Psoas muscle (tissue), 8 donors: ENCODE measurements around the gene STAT4. TPM values are rescaled to one million over a fixed set of nuclear protein-coding genes. Genes with fewer than 3 reads are reported as not detected.

Experiments
- ATAC-seq, 4 donors: fragments of 200-7000 bp; cut with Tn5 transposase; one replicate each; pipeline ENCODE4 v1.9.1; 2020; ENCODE audit warnings: moderate library complexity in 3 of 4, mild to moderate bottlenecking in 2 of 4
- DNase-seq, 2 donors: peaks; one replicate each; pipeline ENCODE4 v3.0.0-alpha.2; 2020
- H3K27ac ChIP-seq: fragments of 200-600 bp; one replicate; pipeline ENCODE4 v1.8.0; 2022
- H3K27me3 ChIP-seq, 3 donors: fragments of 200-600 bp in 1 of 3; one replicate each; pipeline versions ENCODE4 v1.6.1 to v1.8.0; 2013 to 2022; ENCODE audit warnings: low read length in 2 of 3, mild to moderate bottlenecking in 2 of 3, moderate library complexity in 1 of 3; ENCODE audit not compliant: insufficient read depth in 3 of 3
- H3K36me3 ChIP-seq, 2 donors: fragments of 200-600 bp in 1 of 2; one replicate each; pipeline versions ENCODE4 v1.6.1 to v1.8.0; 2013 to 2022; ENCODE audit warnings: low read depth in 1 of 2, mild to moderate bottlenecking in 1 of 2, moderate library complexity in 1 of 2; ENCODE audit not compliant: insufficient read depth in 1 of 2
- H3K4me1 ChIP-seq: fragments of 200-600 bp; one replicate; pipeline ENCODE4 v1.8.0; 2022
- H3K4me3 ChIP-seq: fragments of 200-600 bp; one replicate; pipeline ENCODE4 v1.8.0; 2022; ENCODE audit warnings: mild to moderate bottlenecking
- H3K9me3 ChIP-seq: fragments of 200-600 bp; one replicate; pipeline ENCODE4 v1.8.0; 2022
- WGBS, 3 donors: extraction: QIAGEN DNeasy Blood & Tissue Kit; methylation state at CpG; one replicate each; pipeline versions ENCODE4 v1.1.6 to v1.1.7; 2013; 5-methylcytosine and 5-hydroxymethylcytosine counted together
- intact Hi-C, 2 donors: fragments of 100-400 bp; cut with DNase I; formaldehyde crosslinking; loops; one replicate each; pipeline versions ENCODE4 v1.11.0 to v1.14.2; 2022
- polyA plus RNA-seq, 3 donors: library from polyadenylated mRNA; stranded (reverse); fragments of 200-250 nt; gene quantifications; one replicate each; pipeline ENCODE4 v1.2.3, GENCODE V29; 2013
- total RNA-seq, 4 donors: library from RNA; stranded (reverse); fragmentation: NEBNext Ultra II Directional in 2 of 4; extraction: Animal tissue kit (Norgen Biotek cat#: 25700) in 2 of 4; gene quantifications; one replicate each; pipeline versions ENCODE4 v1.2.1 to v1.2.4, GENCODE V29; 2021 to 2023
- TF ChIP-seq, protein P1 (sequence below): fragments of 200-600 bp; IDR thresholded peaks from one replicate; pipeline ENCODE4 v1.8.0; 2022; ENCODE audit warnings: antibody characterized with exemption
- donor health status: healthy with polysubstance abuse.
- donor health status: DM: no; HTN: no; CAD: no; lungs with moderate emphysema.
- donor health status: Bipolar disorder and iron deficiency.
- donor health status: healthy.
- donor health status: DM: yes; HTN: yes; CAD: no.
- donor health status: DM: no; HTN: no; CAD: no.
- donor health status: DM: no; HTN: no; CAD: no.
- donor health status: DM: yes; HTN: yes; CAD: no.

The STAT4 gene
- total and polyA plus RNA-seq, 7 donors: 0.19 to 0.56 (median 0.30) TPM

DNA sequence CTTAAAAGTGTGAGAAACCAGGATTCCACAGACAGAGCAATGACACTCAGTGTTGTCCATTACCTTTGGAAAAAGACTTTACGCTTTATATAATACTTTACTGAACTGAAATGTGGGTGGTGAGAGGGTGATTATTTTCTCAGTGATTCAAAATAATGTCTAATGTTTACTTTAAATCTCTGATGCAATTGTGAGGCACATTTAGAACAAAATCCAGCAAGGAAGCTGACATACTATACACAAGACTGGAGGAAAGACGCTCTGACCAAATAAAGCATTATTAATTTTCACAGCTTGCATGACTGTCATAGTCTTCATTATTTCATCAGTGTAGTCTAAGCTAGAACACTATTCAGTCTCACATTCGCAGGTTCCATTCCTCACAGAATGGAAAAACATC, 102.7 kb downstream of the STAT4 start:
- Histone ChIP-seq H3K36me3 (no peaks in the 10 kb centered on the region), H3K4me1 (no peaks in the 10 kb centered on the region), H3K27ac (no peak overlapping the region), H3K9me3 (no peaks in the 10 kb centered on the region), H3K27me3 (peaks cover 0 to 2% (median 1%) of the 10 kb centered on the region in 3 donors), H3K4me3 (no peak overlapping the region)
- intact Hi-C loops: no loop called here
- TF ChIP-seq, protein P1, sequence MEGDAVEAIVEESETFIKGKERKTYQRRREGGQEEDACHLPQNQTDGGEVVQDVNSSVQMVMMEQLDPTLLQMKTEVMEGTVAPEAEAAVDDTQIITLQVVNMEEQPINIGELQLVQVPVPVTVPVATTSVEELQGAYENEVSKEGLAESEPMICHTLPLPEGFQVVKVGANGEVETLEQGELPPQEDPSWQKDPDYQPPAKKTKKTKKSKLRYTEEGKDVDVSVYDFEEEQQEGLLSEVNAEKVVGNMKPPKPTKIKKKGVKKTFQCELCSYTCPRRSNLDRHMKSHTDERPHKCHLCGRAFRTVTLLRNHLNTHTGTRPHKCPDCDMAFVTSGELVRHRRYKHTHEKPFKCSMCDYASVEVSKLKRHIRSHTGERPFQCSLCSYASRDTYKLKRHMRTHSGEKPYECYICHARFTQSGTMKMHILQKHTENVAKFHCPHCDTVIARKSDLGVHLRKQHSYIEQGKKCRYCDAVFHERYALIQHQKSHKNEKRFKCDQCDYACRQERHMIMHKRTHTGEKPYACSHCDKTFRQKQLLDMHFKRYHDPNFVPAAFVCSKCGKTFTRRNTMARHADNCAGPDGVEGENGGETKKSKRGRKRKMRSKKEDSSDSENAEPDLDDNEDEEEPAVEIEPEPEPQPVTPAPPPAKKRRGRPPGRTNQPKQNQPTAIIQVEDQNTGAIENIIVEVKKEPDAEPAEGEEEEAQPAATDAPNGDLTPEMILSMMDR: no peak
- WGBS, 3 donors: 94 to 97% (median 96%) methylated on average over 3 of the region's 3 CpGs
- ATAC-seq (no peak), DNase-seq (no peak)

DNA sequence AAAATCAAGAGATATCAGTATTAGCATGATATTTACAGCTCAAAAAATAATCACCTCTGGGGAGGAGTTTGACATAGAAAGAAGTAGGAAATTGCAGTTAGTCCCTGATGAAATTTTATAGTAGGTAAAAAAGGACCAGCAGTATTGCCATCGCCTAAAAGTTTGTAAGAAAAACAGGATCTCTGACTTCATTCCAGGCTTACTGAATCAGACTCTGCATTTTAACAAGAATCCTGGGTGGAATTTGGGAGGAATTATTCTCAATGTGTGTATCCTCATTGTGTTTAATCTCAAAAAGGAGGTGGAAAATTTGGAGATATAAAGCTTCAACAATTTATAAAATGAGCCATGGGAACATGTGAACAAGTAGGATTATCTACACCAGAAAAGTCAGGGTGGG, 105.7 kb downstream of the STAT4 start:
- no peak for DNase-seq
- no peaks in the 10 kb centered on the region for H3K36me3 ChIP-seq
- intact Hi-C loops: no loop called here

DNA sequence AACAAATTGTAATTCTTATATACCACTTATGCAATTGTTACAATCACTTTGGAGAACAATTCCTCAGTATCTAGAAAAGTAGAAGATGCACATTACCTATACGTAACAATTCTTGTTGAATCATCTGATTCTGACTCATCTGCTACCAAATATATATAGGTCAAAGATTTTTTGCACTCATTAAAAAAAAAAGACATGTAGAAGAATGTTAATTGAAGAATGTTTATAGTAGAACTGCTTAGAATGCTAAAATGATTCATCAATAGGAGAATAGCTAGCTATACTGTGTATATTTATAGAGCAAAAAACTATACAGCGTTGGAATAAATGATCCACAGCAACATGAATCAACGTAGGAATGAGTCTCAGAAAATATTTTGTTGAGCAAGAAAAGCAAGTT, 107.4 kb downstream of the STAT4 start:
- ATAC-seq: no peak
- no peak overlapping the region for H3K27ac ChIP-seq
- WGBS, 3 donors: 93 to 96% (median 95%) methylated on average over 3 of the region's 3 CpGs

More for the DNA sequence above, 105.7 kb downstream of the STAT4 start:
- 72 to 86% (median 84%) methylated on average over 1 of the region's 1 CpG for WGBS, 3 donors
- TF ChIP-seq, protein P1: no peak
- ATAC-seq: no peak
- no peaks in the 10 kb centered on the region for H3K4me1 ChIP-seq
- peaks cover 0 to 2% (median 1%) of the 10 kb centered on the region in 3 donors for H3K27me3 ChIP-seq
- no peak overlapping the region for H3K27ac ChIP-seq
- H3K4me3 ChIP-seq: no peak overlapping the region
- no peaks in the 10 kb centered on the region for H3K9me3 ChIP-seq

DNA sequence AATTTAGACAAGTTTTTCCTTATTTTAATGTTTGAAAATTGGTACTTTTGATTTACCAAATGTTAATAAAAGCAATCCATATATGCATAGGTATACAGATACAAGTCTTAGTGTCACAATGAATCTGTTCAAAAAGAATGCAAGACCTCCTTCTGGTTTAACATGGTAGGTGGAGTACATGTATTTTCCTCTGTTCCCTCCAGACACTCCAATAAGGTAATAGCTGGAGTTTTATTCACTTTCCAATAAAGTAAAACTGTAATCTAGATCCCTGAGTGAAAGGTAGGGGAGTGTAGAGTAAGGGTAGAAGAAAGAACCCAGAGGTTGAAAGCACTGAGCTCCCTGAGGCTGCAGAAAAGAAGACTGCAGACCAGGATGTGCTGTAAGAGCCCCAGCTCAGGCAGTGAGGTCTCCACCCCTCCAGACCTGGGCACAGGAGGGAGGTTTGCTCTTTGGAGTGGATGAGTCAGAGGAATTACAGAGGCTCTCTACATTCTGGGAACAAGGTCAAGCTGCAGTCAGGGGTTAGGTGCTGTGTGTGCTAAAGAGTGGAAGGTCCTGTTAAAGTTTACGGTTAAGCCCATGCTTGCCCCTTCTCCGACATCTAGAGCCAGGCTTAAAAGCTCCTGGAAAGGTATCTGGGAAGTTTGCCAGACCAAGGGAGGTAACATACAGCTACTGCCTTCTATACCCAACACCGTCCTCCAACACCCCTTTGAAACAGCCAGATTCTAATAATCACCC, 109.2 kb downstream of the STAT4 start:
- peaks cover 0 to 2% (median 0%) of the 10 kb centered on the region in 3 donors for H3K27me3 ChIP-seq
- WGBS, 3 donors: 94 to 96% (median 94%) methylated on average over 3 of the region's 3 CpGs
- TF ChIP-seq, protein P1: no peak
- no peaks in the 10 kb centered on the region for H3K4me1 ChIP-seq
- no peaks in the 10 kb centered on the region for H3K9me3 ChIP-seq
- ATAC-seq (no peak), DNase-seq (no peak)
- intact Hi-C loops: no loop called here
- no peak overlapping the region for H3K27ac ChIP-seq
- no peaks in the 10 kb centered on the region for H3K36me3 ChIP-seq
- no peak overlapping the region for H3K4me3 ChIP-seq

More for the DNA sequence above, 107.4 kb downstream of the STAT4 start:
- no peaks in the 10 kb centered on the region for H3K36me3 ChIP-seq
- H3K4me1 ChIP-seq: no peaks in the 10 kb centered on the region
- TF ChIP-seq, protein P1: no peak
- H3K27me3 ChIP-seq: peaks cover 0 to 2% (median 1%) of the 10 kb centered on the region in 3 donors
- DNase-seq: no peak
- no peaks in the 10 kb centered on the region for H3K9me3 ChIP-seq
- no peak overlapping the region for H3K4me3 ChIP-seq
- intact Hi-C loops: no loop called here

DNA sequence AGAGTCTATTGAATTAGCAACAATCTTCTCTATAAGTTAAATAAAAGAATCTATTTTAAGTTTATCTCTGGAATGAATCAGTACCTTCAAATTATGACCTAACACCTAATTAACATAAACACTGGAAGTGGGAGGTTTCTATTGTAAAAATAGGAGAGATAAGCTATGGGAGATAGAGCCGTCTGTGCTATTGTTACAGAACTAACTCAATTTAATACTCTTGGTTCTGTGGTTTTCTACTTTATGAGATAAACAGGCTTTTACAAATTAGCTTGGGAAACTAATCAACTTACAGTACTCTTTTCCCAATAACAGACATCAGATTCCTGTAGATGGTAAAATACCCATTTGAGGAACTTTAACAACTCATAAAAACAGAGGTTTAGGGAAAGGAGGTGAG, 111.2 kb downstream of the STAT4 start:
- intact Hi-C loops: no loop called here
- H3K27ac ChIP-seq: no peak overlapping the region
- WGBS, 3 donors: 71 to 89% (median 74%) methylated on average over 1 of the region's 1 CpG
- H3K9me3 ChIP-seq: no peaks in the 10 kb centered on the region
- no peaks in the 10 kb centered on the region for H3K4me1 ChIP-seq
- H3K4me3 ChIP-seq: no peak overlapping the region
- H3K27me3 ChIP-seq: peaks cover 0 to 2% (median 0%) of the 10 kb centered on the region in 3 donors
- TF ChIP-seq, protein P1: no peak
- no peaks in the 10 kb centered on the region for H3K36me3 ChIP-seq
- DNase-seq (no peak), ATAC-seq (no peak)
